ENCODE results near the gene LRRC41. TPM values are rescaled to one million over a fixed set of nuclear protein-coding genes. Genes with fewer than 3 reads are reported as not detected.

LRRC41 gene
- 10 to 100 TPM; 33.4 to 34.7 TPM for total RNA-seq

GRCh38 chr1:46303038-46303871, at the start of gene LRRC41, which contains the start of gene UQCRH:
TSS of gene LRRC41 (minus strand) at chr1:46303616. CDS start at chr1:46303322, 294 bp downstream.
TSS of gene UQCRH (plus strand) at chr1:46303698. CDS start at chr1:46303767, 69 bp downstream.
- peak; percentile 96 for DNase-seq
- Mint-ChIP-seq H3K36me3 (ENCODE audit: low read depth) (peaks cover 26% of the 10 kb centered on the region), H3K9me3 (ENCODE audit: low read depth) (no peaks in the 10 kb centered on the region), H3K4me1 (peaks cover 44% of the 10 kb centered on the region), H3K27ac (peak within 1 kb of the TSS; percentile 95), H3K4me3 (peak within 1 kb of the TSS; percentile 95), H3K27me3 (no peaks in the 10 kb centered on the region)
- peak; percentile 88 for ATAC-seq
- CTCF ChIA-PET, result interaction anchor here (0.5 to 1.6 kb wide), 11 partner anchors 9 to 1583 kb away, joined by 3 to 13 read pairs (median 4); partner anchors contain the start of genes NSUN4 and RAD54L
- intact Hi-C loops (cut with DNase I, micrococcal nuclease), result loop anchor here (1.0 to 2.0 kb wide), 7 partner anchors 17 to 617 kb away; partner anchors contain the start of genes NSUN4 (in 2 of the 2), RAD54L (in 2 of the 2), GPBP1L1 (in 1 of the 2) and IPP (in 1 of the 2)
- POLR2A ChIA-PET, result interaction anchor here (0.5 to 2.8 kb wide), 10 partner anchors 12 to 616 kb away, joined by 3 to 11 read pairs (median 6); partner anchors contain the start of genes KNCN, MKNK1, NSUN4 and RAD54L

GRCh38 chr1:46352363-46352762, 48.9 kb upstream of the LRRC41 start:
- Mint-ChIP-seq H3K4me1 (peaks cover 8% of the 10 kb centered on the region), H3K27ac (no peak overlapping the region), H3K36me3 (ENCODE audit: low read depth) (peaks cover 60% of the 10 kb centered on the region), H3K9me3 (ENCODE audit: low read depth) (no peaks in the 10 kb centered on the region), H3K4me3 (no peak overlapping the region), H3K27me3 (no peaks in the 10 kb centered on the region)
- ATAC-seq (no peak), DNase-seq (no peak)
- CTCF ChIA-PET, result no interaction called here
- POLR2A ChIA-PET, result interaction anchor here (0.7 to 1.0 kb wide), 2 partner anchors 48 to 179 kb away, joined by 4 to 8 read pairs; no protein-coding TSS in a partner anchor
- intact Hi-C loops (cut with DNase I, micrococcal nuclease), result no loop called here

GRCh38 chr1:46345281-46345680, 41.9 kb upstream of the LRRC41 start:
- H3K36me3 Mint-ChIP-seq (ENCODE audit: low read depth), result peaks cover 70% of the 10 kb centered on the region
- ChIA-PET CTCF (interaction anchor here (2.6 kb wide), 1 partner anchor 12 kb away, joined by 7 read pairs; no protein-coding TSS in a partner anchor), POLR2A (interaction anchor here (0.5 to 0.8 kb wide), 2 partner anchors 467 to 659 kb away, joined by 3 to 4 read pairs; partner anchors contain the start of gene GPBP1L1)
- H3K9me3 Mint-ChIP-seq (ENCODE audit: low read depth), result no peaks in the 10 kb centered on the region
- no peaks in the 10 kb centered on the region for H3K27me3 Mint-ChIP-seq
- intact Hi-C loops (cut with DNase I, micrococcal nuclease), result no loop called here
- no peak overlapping the region for H3K4me3 Mint-ChIP-seq
- peaks cover 46% of the 10 kb centered on the region for H3K4me1 Mint-ChIP-seq
- H3K27ac Mint-ChIP-seq, result peak overlapping the region; percentile 49
- no peak for DNase-seq
- no peak for ATAC-seq

- Mint-ChIP-seq H3K9me3 (ENCODE audit: low read depth) (no peaks in the 10 kb centered on the region), H3K27me3 (no peaks in the 10 kb centered on the region), H3K27ac (peak overlapping the region; percentile 49), H3K36me3 (ENCODE audit: low read depth) (peaks cover 62% of the 10 kb centered on the region), H3K4me1 (peaks cover 49% of the 10 kb centered on the region), H3K4me3 (no peak overlapping the region)
- intact Hi-C loops (cut with DNase I, micrococcal nuclease), result loop anchor here in 1 of 2 experiments (5.0 kb wide), 2 partner anchors 57 to 657 kb away; partner anchors contain the start of genes GPBP1L1 and TMEM69
- ATAC-seq, result no peak
- ChIA-PET POLR2A (interaction anchor here (0.6 to 0.8 kb wide), 2 partner anchors 53 to 658 kb away, joined by 3 read pairs; partner anchors contain the start of gene GPBP1L1), CTCF (interaction anchor here (0.7 to 2.6 kb wide), 3 partner anchors 11 to 81 kb away, joined by 3 to 7 read pairs (median 3); no protein-coding TSS in a partner anchor)
- no peak for DNase-seq
Measured at GRCh38 chr1:46344481-46344880, 41.1 kb upstream of the LRRC41 start.

- peaks cover 52% of the 10 kb centered on the region for H3K4me1 Mint-ChIP-seq
- H3K4me3 Mint-ChIP-seq, result no peak overlapping the region
- no peaks in the 10 kb centered on the region for H3K9me3 Mint-ChIP-seq (ENCODE audit: low read depth)
- no peaks in the 10 kb centered on the region for H3K27me3 Mint-ChIP-seq
- CTCF ChIA-PET, result interaction anchor here (0.5 to 2.6 kb wide), 2 partner anchors 10 to 286 kb away, joined by 4 to 7 read pairs; no protein-coding TSS in a partner anchor
- POLR2A ChIA-PET, result no interaction called here
- ATAC-seq (no peak), DNase-seq (no peak)
- peaks cover 59% of the 10 kb centered on the region for H3K36me3 Mint-ChIP-seq (ENCODE audit: low read depth)
- intact Hi-C loops (cut with DNase I, micrococcal nuclease), result loop anchor here in 1 of 2 experiments (5.0 kb wide), 2 partner anchors 56 to 656 kb away; partner anchors contain the start of genes GPBP1L1 and TMEM69
- peak overlapping the region; percentile 8 for H3K27ac Mint-ChIP-seq
Measured at GRCh38 chr1:46343705-46344104, 40.3 kb upstream of the LRRC41 start.

GRCh38 chr1:46343351-46343695, 39.9 kb upstream of the LRRC41 start:
- DNase-seq (no peak), ATAC-seq (no peak)
- Mint-ChIP-seq H3K4me1 (peaks cover 52% of the 10 kb centered on the region), H3K9me3 (ENCODE audit: low read depth) (no peaks in the 10 kb centered on the region), H3K4me3 (no peak overlapping the region), H3K27me3 (no peaks in the 10 kb centered on the region), H3K36me3 (ENCODE audit: low read depth) (peaks cover 57% of the 10 kb centered on the region), H3K27ac (peak overlapping the region; percentile 11)
- intact Hi-C loops (cut with DNase I, micrococcal nuclease), result loop anchor here in 1 of 2 experiments (5.0 kb wide), 2 partner anchors 56 to 656 kb away; partner anchors contain the start of genes GPBP1L1 and TMEM69
- ChIA-PET POLR2A (no interaction called here), CTCF (interaction anchor here (1.0 kb wide), 1 partner anchor 99 kb away, joined by 3 read pairs; no protein-coding TSS in a partner anchor)

- peak overlapping the region; percentile 99 for H3K27ac Mint-ChIP-seq
- POLR2A ChIA-PET, result no interaction called here
- H3K9me3 Mint-ChIP-seq (ENCODE audit: low read depth), result no peaks in the 10 kb centered on the region
- no peak for ATAC-seq
- no peak for DNase-seq
- peaks cover 47% of the 10 kb centered on the region for H3K4me1 Mint-ChIP-seq
- H3K27me3 Mint-ChIP-seq, result no peaks in the 10 kb centered on the region
- CTCF ChIA-PET, result interaction anchor here (0.6 to 1.0 kb wide), 4 partner anchors 11 to 222 kb away, joined by 3 read pairs; no protein-coding TSS in a partner anchor
- intact Hi-C loops (cut with DNase I, micrococcal nuclease), result loop anchor here in 1 of 2 experiments (5.0 kb wide), 2 partner anchors 56 to 656 kb away; partner anchors contain the start of genes GPBP1L1 and TMEM69
- H3K4me3 Mint-ChIP-seq, result peak overlapping the region; percentile 87
- peaks cover 52% of the 10 kb centered on the region for H3K36me3 Mint-ChIP-seq (ENCODE audit: low read depth)
Measured at GRCh38 chr1:46342677-46343350, 39.4 kb upstream of the LRRC41 start.

GRCh38 chr1:46342084-46342656, 38.8 kb upstream of the LRRC41 start:
- ChIA-PET CTCF (interaction anchor here (0.6 to 1.3 kb wide), 7 partner anchors 12 to 223 kb away, joined by 3 read pairs; partner anchors contain the start of genes LRRC41 and UQCRH), POLR2A (interaction anchor here (1.2 to 2.7 kb wide), 2 partner anchors 39 to 95 kb away, joined by 3 to 9 read pairs; partner anchors contain the start of genes LRRC41 and UQCRH)
- Mint-ChIP-seq H3K27me3 (no peaks in the 10 kb centered on the region), H3K4me1 (peaks cover 44% of the 10 kb centered on the region), H3K4me3 (peak overlapping the region; percentile 87), H3K27ac (peak overlapping the region; percentile 99), H3K9me3 (ENCODE audit: low read depth) (no peaks in the 10 kb centered on the region), H3K36me3 (ENCODE audit: low read depth) (peaks cover 50% of the 10 kb centered on the region)
- intact Hi-C loops (cut with DNase I, micrococcal nuclease), result loop anchor here in 1 of 2 experiments (5.0 kb wide), 2 partner anchors 55 to 655 kb away; partner anchors contain the start of genes GPBP1L1 and TMEM69
- DNase-seq (peak; percentile 25), ATAC-seq (no peak)

GRCh38 chr1:46341222-46342083, 38.0 kb upstream of the LRRC41 start:
- intact Hi-C loops (cut with DNase I, micrococcal nuclease), result loop anchor here in 1 of 2 experiments (5.0 kb wide), 2 partner anchors 54 to 654 kb away; partner anchors contain the start of genes GPBP1L1 and TMEM69
- ChIA-PET POLR2A (interaction anchor here (0.6 to 2.7 kb wide), 4 partner anchors 21 to 95 kb away, joined by 3 to 9 read pairs (median 3); partner anchors contain the start of genes LRRC41 and UQCRH), CTCF (interaction anchor here (0.5 to 2.6 kb wide), 10 partner anchors 9 to 96 kb away, joined by 3 to 10 read pairs (median 3); partner anchors contain the start of genes LRRC41, RAD54L and UQCRH)
- no peak for DNase-seq
- peak overlapping the region; percentile 99 for H3K27ac Mint-ChIP-seq
- no peaks in the 10 kb centered on the region for H3K27me3 Mint-ChIP-seq
- H3K4me3 Mint-ChIP-seq, result peak overlapping the region; percentile 87
- peaks cover 43% of the 10 kb centered on the region for H3K36me3 Mint-ChIP-seq (ENCODE audit: low read depth)
- no peaks in the 10 kb centered on the region for H3K9me3 Mint-ChIP-seq (ENCODE audit: low read depth)
- peaks cover 44% of the 10 kb centered on the region for H3K4me1 Mint-ChIP-seq
- no peak for ATAC-seq

All from activated CD4-positive, alpha-beta T cell treated with anti-CD3 and anti-CD28 coated beads for 36 hours (primary cell).